Mucosa of stomach (tissue), 1 donor: ENCODE results near the gene LIMK2.
"Not testable (repeated sequence)": the region's sequence is repeated elsewhere in the genome, so short reads cannot be mapped to it uniquely, and the experiment has no call there.

Source experiments
- H3K27me3 ChIP-seq: one replicate; pipeline ENCODE4 v1.7.0; 2013; ENCODE audit warnings: mild to moderate bottlenecking, low read length; ENCODE audit not compliant: control insufficient read depth, insufficient read depth
- H3K36me3 ChIP-seq: one replicate; pipeline ENCODE4 v1.7.0; 2013; ENCODE audit warnings: low read length; ENCODE audit not compliant: control insufficient read depth, insufficient read depth
- H3K4me1 ChIP-seq: one replicate; pipeline ENCODE4 v1.7.0; 2013; ENCODE audit warnings: mild to moderate bottlenecking, low read length; ENCODE audit not compliant: control insufficient read depth, insufficient read depth
- H3K4me3 ChIP-seq: one replicate; pipeline ENCODE4 v1.7.0; 2013; ENCODE audit warnings: low read length
- H3K9ac ChIP-seq: one replicate; pipeline ENCODE4 v1.7.0; 2013; ENCODE audit warnings: mild to moderate bottlenecking, low read length, moderate library complexity
- H3K9me3 ChIP-seq: one replicate; pipeline ENCODE4 v1.7.0; 2013; ENCODE audit warnings: mild to moderate bottlenecking, low read length, moderate library complexity; ENCODE audit not compliant: control insufficient read depth
- donor health status: Pancreatic carcinoma.

LIMK2 gene

GRCh38 chr22:31292236-31292989 is 80.3 kb downstream of the LIMK2 start, which contains the start of gene PIK3IP1:
PIK3IP1 (minus strand) TSS chr22:31292488; CDS start chr22:31292344, 144 bp downstream.
- peaks cover 36% of the 10 kb centered on the region for H3K4me1 ChIP-seq
- H3K4me3 ChIP-seq: peak within 1 kb of the TSS; percentile 66
- H3K9ac ChIP-seq: peak within 1 kb of the TSS; percentile 83

GRCh38 chr22:31295360-31295759 is 83.3 kb downstream of the LIMK2 start:
- Histone ChIP-seq H3K4me1 (peaks cover 20% of the 10 kb centered on the region), H3K9me3 (no peaks in the 10 kb centered on the region), H3K4me3 (no peak overlapping the region), H3K36me3 (no peaks in the 10 kb centered on the region), H3K9ac (no peak overlapping the region), H3K27me3 (no peaks in the 10 kb centered on the region)

More at GRCh38 chr22:31292236-31292989, 80.3 kb downstream of the LIMK2 start, which contains the start of gene PIK3IP1:
- Histone ChIP-seq H3K36me3 (no peaks in the 10 kb centered on the region), H3K27me3 (no peaks in the 10 kb centered on the region), H3K9me3 (no peaks in the 10 kb centered on the region)

- Histone ChIP-seq H3K4me1 (peaks cover 20% of the 10 kb centered on the region), H3K36me3 (no peaks in the 10 kb centered on the region), H3K9ac (no peak overlapping the region), H3K4me3 (no peak overlapping the region), H3K27me3 (no peaks in the 10 kb centered on the region), H3K9me3 (no peaks in the 10 kb centered on the region)
These were observed 83.9 kb downstream of the LIMK2 start for GRCh38 chr22:31295831-31296657.

GRCh38 chr22:31300896-31301295 is 88.8 kb downstream of the LIMK2 start:
- H3K36me3 ChIP-seq: no peaks in the 10 kb centered on the region
- peaks cover 7% of the 10 kb centered on the region for H3K4me1 ChIP-seq
- no peaks in the 10 kb centered on the region for H3K9me3 ChIP-seq
- no peaks in the 10 kb centered on the region for H3K27me3 ChIP-seq
- H3K4me3 ChIP-seq: no peak overlapping the region
- no peak overlapping the region for H3K9ac ChIP-seq

GRCh38 chr22:31302006-31302405 is 89.9 kb downstream of the LIMK2 start:
- H3K4me1 ChIP-seq: no peaks in the 10 kb centered on the region
- no peaks in the 10 kb centered on the region for H3K9me3 ChIP-seq
- H3K27me3 ChIP-seq: no peaks in the 10 kb centered on the region
- H3K36me3 ChIP-seq: no peaks in the 10 kb centered on the region
- no peak overlapping the region for H3K9ac ChIP-seq
- no peak overlapping the region for H3K4me3 ChIP-seq

- no peaks in the 10 kb centered on the region for H3K27me3 ChIP-seq
- H3K4me3 ChIP-seq: no peak overlapping the region
- H3K4me1 ChIP-seq: no peaks in the 10 kb centered on the region
- no peaks in the 10 kb centered on the region for H3K9me3 ChIP-seq
- H3K9ac ChIP-seq: no peak overlapping the region
- no peaks in the 10 kb centered on the region for H3K36me3 ChIP-seq
These were observed 90.4 kb downstream of the LIMK2 start for GRCh38 chr22:31302537-31302936.

GRCh38 chr22:31305194-31305593 is 93.1 kb downstream of the LIMK2 start:
- Histone ChIP-seq H3K4me3 (no peak overlapping the region), H3K9ac (no peak overlapping the region), H3K4me1 (no peaks in the 10 kb centered on the region), H3K9me3 (no peaks in the 10 kb centered on the region), H3K27me3 (no peaks in the 10 kb centered on the region), H3K36me3 (no peaks in the 10 kb centered on the region)

GRCh38 chr22:31308181-31308580 is 96.1 kb downstream of the LIMK2 start:
- H3K4me3 ChIP-seq: no peak overlapping the region

GRCh38 chr22:31313366-31314147 is 101.5 kb downstream of the LIMK2 start:
- Histone ChIP-seq H3K4me1 (peaks cover 5% of the 10 kb centered on the region), H3K27me3 (no peaks in the 10 kb centered on the region), H3K9ac (peak overlapping the region; percentile 30), H3K4me3 (no peak overlapping the region), H3K36me3 (no peaks in the 10 kb centered on the region), H3K9me3 (no peaks in the 10 kb centered on the region)

More at GRCh38 chr22:31308181-31308580, 96.1 kb downstream of the LIMK2 start:
- no peak overlapping the region for H3K9ac ChIP-seq
- H3K36me3 ChIP-seq: no peaks in the 10 kb centered on the region
- H3K27me3 ChIP-seq: no peaks in the 10 kb centered on the region
- no peaks in the 10 kb centered on the region for H3K4me1 ChIP-seq
- H3K9me3 ChIP-seq: no peaks in the 10 kb centered on the region

- not testable (repeated sequence) for H3K27me3 ChIP-seq, H3K9ac ChIP-seq, H3K4me3 ChIP-seq, H3K9me3 ChIP-seq, H3K36me3 ChIP-seq, H3K4me1 ChIP-seq
These were observed 102.1 kb downstream of the LIMK2 start for GRCh38 chr22:31314220-31314619.

GRCh38 chr22:31321421-31321820 is 109.3 kb downstream of the LIMK2 start:
- H3K36me3 ChIP-seq: no peaks in the 10 kb centered on the region
- H3K27me3 ChIP-seq: no peaks in the 10 kb centered on the region
- no peak overlapping the region for H3K4me3 ChIP-seq
- H3K9me3 ChIP-seq: no peaks in the 10 kb centered on the region
- no peak overlapping the region for H3K9ac ChIP-seq
- peaks cover 7% of the 10 kb centered on the region for H3K4me1 ChIP-seq
